ENCODE results near the gene UBASH3A. TPM values are rescaled to one million over a fixed set of nuclear protein-coding genes. Genes with fewer than 3 reads are reported as not detected.

Gene UBASH3A
- total and polyA plus RNA-seq, 2 experiments from 2014 or later, result not detected

GRCh38 chr21:42475526-42476387, 72.1 kb downstream of the UBASH3A start:
- H3K4me3 ChIP-seq, result no peak overlapping the region
- H3K9me3 ChIP-seq (ENCODE audit: low read depth), result no peaks in the 10 kb centered on the region
- H3K36me3 ChIP-seq, result no peaks in the 10 kb centered on the region
- no peak for TF ChIP-seq CTCF (IDR thresholded peaks at IDR 0.05; ENCODE audit: low read depth, low read length)
- no peaks in the 10 kb centered on the region for H3K4me1 ChIP-seq (ENCODE audit: low read depth)
- H3K27ac ChIP-seq, result no peak overlapping the region
- no peak for DNase-seq (ENCODE audit: low read depth in 1 of 2, low spot score in 1 of 2)
- no peaks in the 10 kb centered on the region for H3K27me3 ChIP-seq

- no peak for TF ChIP-seq CTCF (IDR thresholded peaks at IDR 0.05; ENCODE audit: low read depth, low read length)
- H3K27ac ChIP-seq, result no peak overlapping the region
- H3K27me3 ChIP-seq, result no peaks in the 10 kb centered on the region
- H3K9me3 ChIP-seq (ENCODE audit: low read depth), result no peaks in the 10 kb centered on the region
- no peaks in the 10 kb centered on the region for H3K4me1 ChIP-seq (ENCODE audit: low read depth)
- no peak overlapping the region for H3K4me3 ChIP-seq
- no peaks in the 10 kb centered on the region for H3K36me3 ChIP-seq
- no peak for DNase-seq (ENCODE audit: low read depth in 1 of 2, low spot score in 1 of 2)
Measured at GRCh38 chr21:42476388-42477331, 73.0 kb downstream of the UBASH3A start.

GRCh38 chr21:42478504-42478903, 74.8 kb downstream of the UBASH3A start:
- Histone ChIP-seq H3K4me1 (ENCODE audit: low read depth) (no peaks in the 10 kb centered on the region), H3K27ac (no peak overlapping the region), H3K27me3 (no peaks in the 10 kb centered on the region), H3K36me3 (no peaks in the 10 kb centered on the region), H3K9me3 (ENCODE audit: low read depth) (no peaks in the 10 kb centered on the region), H3K4me3 (no peak overlapping the region)
- TF ChIP-seq CTCF (IDR thresholded peaks at IDR 0.05; ENCODE audit: low read depth, low read length), result no peak
- no peak for DNase-seq (ENCODE audit: low read depth in 1 of 2, low spot score in 1 of 2)

GRCh38 chr21:42479582-42479981, 75.9 kb downstream of the UBASH3A start:
- Histone ChIP-seq H3K4me3 (no peak overlapping the region), H3K9me3 (ENCODE audit: low read depth) (no peaks in the 10 kb centered on the region), H3K4me1 (ENCODE audit: low read depth) (no peaks in the 10 kb centered on the region), H3K36me3 (no peaks in the 10 kb centered on the region), H3K27ac (no peak overlapping the region), H3K27me3 (no peaks in the 10 kb centered on the region)
- no peak for DNase-seq (ENCODE audit: low read depth in 1 of 2, low spot score in 1 of 2)
- TF ChIP-seq CTCF (IDR thresholded peaks at IDR 0.05; ENCODE audit: low read depth, low read length), result no peak

GRCh38 chr21:42480736-42481135, 77.0 kb downstream of the UBASH3A start:
- H3K4me1 ChIP-seq (ENCODE audit: low read depth), result no peaks in the 10 kb centered on the region
- no peak overlapping the region for H3K27ac ChIP-seq
- no peak for TF ChIP-seq CTCF (IDR thresholded peaks at IDR 0.05; ENCODE audit: low read depth, low read length)
- H3K4me3 ChIP-seq, result no peak overlapping the region
- no peaks in the 10 kb centered on the region for H3K27me3 ChIP-seq
- no peaks in the 10 kb centered on the region for H3K36me3 ChIP-seq
- no peak for DNase-seq (ENCODE audit: low read depth in 1 of 2, low spot score in 1 of 2)
- H3K9me3 ChIP-seq (ENCODE audit: low read depth), result no peaks in the 10 kb centered on the region

Measured in cardiac muscle cell (in vitro differentiated cells and primary cell).